Coronary artery (tissue), 2 donors: ENCODE measurements around the gene CIT.
A peak's percentile ranks its signal among the peaks of the same experiment; 100 is the strongest.
"Not testable (repeated sequence)": the region's sequence is repeated elsewhere in the genome, so short reads cannot be mapped to it uniquely, and the experiment has no call there.

ENCODE experiments used
- DNase-seq: peaks from one replicate; pipeline ENCODE4 v3.0.0-alpha.2; 2017; ENCODE audit warnings: low spot score
- H3K27ac ChIP-seq, 2 donors: fragments of 200-600 bp; sonication (generic); one replicate each; pipeline ENCODE4 v1.5.1; 2016 to 2019
- H3K4me3 ChIP-seq: fragments of 200-600 bp; sonication (generic); 2 replicates; pipeline ENCODE4 v1.5.1; 2016; ENCODE audit warnings: mild to moderate bottlenecking, moderate library complexity
- CTCF ChIP-seq: fragments of 200-600 bp; sonication (generic); IDR thresholded peaks from one replicate; pipeline ENCODE4 v1.5.1; 2019; ENCODE audit warnings: antibody characterized with exemption

Gene CIT

DNA sequence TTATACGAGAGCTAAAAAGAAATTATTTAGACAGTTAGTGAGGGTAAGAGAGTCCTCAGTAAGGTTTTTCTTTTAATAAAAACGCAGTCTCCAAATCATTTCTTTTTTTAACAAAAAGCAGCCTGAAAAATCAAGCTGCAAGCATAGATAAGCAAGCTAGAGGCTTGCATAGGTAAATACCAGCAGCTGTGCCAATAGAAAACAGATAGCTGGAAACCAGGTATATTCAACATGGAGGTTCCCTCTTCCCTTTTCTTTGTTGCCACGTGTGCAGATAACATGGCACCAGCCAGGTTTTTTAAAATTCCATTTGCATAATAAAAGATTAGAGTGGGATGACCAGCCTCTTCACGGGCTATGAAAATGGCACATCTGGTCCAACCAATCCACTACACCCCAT, 215.2 kb downstream of the CIT start:
- TF ChIP-seq CTCF = no peak
- no peak for DNase-seq
- no peak overlapping the region for H3K4me3 ChIP-seq
- H3K27ac ChIP-seq = no peak overlapping the region

- no peak for DNase-seq
- TF ChIP-seq CTCF = no peak
- H3K27ac ChIP-seq = no peak overlapping the region
- no peak overlapping the region for H3K4me3 ChIP-seq
These were observed 217.0 kb downstream of the CIT start for GRCh38 chr12:119660076-119660475.

DNA sequence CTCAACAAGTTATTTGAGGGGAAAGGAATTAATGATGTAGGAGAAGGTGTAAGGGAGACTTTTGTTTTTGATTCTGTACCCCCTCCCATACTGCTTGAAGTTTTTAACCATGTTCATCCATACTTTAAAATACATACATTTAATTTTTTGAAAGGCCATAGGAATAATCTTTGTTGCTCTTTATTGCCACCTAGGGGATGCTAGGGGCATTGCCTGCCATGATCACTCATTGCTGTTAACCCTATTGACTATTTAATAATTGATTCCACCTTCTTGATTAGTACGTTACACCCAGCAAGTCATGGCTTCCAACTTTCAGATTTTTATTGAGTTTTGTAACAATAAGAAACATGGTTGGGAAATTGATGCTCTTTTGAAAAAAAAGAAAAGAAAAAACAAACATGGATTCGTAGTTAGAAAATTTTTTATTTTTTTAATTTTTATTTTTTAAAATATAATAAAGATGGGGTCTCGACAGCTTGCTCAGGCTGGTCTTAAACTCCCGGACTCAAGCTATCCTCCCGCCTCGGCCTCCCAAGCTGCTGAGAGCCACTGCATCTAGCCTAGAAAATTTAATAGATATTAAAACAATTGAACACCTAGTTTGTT, 217.7 kb downstream of the CIT start:
- no peak overlapping the region for H3K27ac ChIP-seq

DNA sequence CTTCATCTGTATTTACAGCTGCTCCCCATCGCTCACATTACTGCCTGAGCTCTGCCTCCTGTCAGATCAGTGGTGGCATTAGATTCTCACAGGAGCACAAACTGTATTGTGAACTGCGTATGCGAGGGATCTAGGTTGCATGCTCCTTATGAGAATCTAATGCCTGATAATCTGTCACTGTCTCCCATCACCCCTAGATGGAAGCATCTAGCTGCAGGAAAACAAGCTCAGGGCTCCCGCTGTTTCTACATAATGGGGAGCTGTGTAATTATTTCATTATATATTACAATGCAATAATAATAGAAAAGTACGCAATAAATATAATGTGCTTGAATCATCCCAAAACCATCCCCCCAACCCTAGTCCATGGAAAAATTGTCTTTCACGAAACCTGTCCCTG, 219.0 kb downstream of the CIT start:
- H3K4me3 ChIP-seq, H3K27ac ChIP-seq, DNase-seq: not testable (repeated sequence)

More for the DNA sequence above, 217.7 kb downstream of the CIT start:
- peak; percentile 81 for TF ChIP-seq CTCF
- no peak for DNase-seq
- no peak overlapping the region for H3K4me3 ChIP-seq

- not testable (repeated sequence) for H3K4me3 ChIP-seq, DNase-seq, H3K27ac ChIP-seq
These were observed 220.1 kb downstream of the CIT start for GRCh38 chr12:119657001-119657400.

DNA sequence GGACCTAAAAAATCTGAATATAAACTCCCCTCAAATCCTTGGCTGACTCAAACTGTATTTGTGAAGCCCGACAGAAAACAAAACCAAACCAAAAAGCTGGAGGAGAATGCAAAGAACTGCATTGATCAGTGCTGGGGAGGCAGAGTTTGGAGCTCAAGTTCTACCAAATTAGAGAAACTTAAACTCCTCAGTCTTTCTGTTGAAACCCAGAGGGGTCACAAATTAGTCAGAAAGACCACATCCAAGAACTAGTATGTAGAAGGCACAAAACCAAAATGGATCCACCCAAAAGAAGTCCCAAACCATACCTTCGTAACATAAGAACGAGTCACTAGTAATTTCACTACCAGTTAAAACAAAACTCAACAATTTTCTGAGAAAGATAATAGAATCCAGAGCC, 224.5 kb downstream of the CIT start:
- Histone ChIP-seq H3K27ac (no peak overlapping the region), H3K4me3 (no peak overlapping the region)
- no peak for DNase-seq
- no peak for TF ChIP-seq CTCF

- DNase-seq = no peak
- H3K4me3 ChIP-seq = no peak overlapping the region
- H3K27ac ChIP-seq = no peak overlapping the region
- no peak for TF ChIP-seq CTCF
These were observed 227.8 kb downstream of the CIT start for GRCh38 chr12:119649202-119649808.

DNA sequence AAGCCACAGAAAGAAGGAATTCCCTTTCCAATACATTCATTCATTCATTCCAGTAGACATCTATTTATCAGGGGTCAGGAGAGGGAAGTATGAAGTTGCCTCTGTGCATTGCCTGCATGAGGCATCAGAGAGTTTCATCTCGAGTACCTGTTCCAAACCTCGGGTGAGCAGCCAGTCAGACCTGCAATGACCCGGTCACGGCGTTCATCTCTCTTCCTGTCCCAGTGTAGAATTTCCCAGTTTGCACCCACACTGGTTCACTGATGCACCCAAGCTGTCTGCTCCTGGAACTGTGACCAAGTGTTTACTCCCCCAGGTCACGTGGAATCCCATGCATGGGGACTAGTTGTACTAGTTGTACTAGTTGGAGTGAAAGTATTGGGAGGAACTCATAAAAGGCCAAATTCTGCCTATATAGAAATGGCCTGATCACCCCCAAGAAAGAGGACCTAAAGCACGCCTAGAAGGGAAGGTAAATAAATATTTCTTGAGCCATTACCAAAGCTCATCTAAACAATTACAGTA, 231.5 kb downstream of the CIT start:
- H3K4me3 ChIP-seq = no peak overlapping the region
- no peak overlapping the region for H3K27ac ChIP-seq
- no peak for TF ChIP-seq CTCF
- DNase-seq = no peak
